Kasumi-1 (cell line): Measurements from ENCODE around the gene EHBP1L1.
A peak's percentile ranks its signal among the peaks of the same experiment; 100 is the strongest.

Experiments
- DNase-seq, 2 experiments: peaks; one replicate each; lab custom pipeline; 2025; lab: John Stamatoyannopoulos, UW

Gene EHBP1L1

DNA sequence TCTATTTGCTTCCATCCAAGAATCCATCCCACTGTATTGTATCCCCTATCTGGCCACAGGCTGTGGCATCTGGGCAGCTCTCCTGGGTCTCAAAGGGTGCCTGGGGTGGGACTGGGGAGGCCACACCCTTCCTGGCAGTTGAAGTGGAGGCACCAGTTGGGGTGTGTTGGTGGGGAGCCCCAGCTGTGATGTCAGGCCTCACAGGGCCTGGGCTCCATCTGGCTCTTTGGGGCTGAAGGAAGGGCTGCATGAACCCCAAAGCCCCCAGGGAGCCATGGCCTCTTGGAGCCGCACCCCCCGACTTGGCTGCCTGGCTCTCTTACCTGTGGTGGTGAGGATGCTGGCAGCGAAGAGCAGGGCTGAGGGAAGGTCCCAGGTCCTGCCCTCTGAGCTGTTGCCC, 19.3 kb downstream of the EHBP1L1 start:
- DNase-seq: no peak

DNA sequence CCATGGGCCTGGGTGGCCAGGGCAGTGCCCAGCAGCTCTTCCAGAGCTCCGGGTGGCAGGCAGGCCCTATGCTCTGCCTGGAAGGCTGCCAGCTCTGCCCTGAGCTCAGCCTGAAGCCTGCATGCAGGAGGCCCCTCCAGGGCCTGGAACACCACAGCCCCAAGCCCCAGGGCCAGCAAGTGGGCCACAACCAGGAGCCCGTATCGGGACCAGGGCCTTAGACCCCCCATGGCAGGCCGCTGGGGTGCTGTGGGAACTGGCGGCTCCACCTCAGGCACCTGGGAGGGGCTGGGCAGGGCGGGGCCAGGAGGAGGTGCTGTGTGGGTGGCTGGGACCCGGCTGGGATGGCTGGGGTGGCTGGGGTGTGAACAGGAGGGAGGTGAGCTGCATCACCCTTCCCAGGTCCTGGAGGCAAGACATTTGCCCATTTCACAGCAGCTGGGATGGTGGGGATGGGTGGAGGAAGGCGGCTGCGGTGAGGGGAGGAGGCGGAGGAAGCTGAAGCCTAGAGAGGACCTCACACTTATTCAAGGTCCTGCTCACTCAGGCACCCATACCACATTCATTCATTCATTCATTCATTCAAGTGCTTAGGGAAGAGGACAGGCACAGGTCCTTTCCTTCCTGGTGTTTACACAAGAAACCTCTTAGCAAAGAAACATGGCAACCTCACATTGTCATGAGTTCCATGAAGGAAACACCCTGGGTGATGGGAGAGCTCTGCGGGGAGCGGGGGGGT, 19.9 kb downstream of the EHBP1L1 start, which contains the start of gene KCNK7:
Gene KCNK7 (minus strand): TSS at position 258 of the 739 bp plus-strand sequence. CDS start 28 bp downstream, at position 230.
- no peak for DNase-seq

DNA sequence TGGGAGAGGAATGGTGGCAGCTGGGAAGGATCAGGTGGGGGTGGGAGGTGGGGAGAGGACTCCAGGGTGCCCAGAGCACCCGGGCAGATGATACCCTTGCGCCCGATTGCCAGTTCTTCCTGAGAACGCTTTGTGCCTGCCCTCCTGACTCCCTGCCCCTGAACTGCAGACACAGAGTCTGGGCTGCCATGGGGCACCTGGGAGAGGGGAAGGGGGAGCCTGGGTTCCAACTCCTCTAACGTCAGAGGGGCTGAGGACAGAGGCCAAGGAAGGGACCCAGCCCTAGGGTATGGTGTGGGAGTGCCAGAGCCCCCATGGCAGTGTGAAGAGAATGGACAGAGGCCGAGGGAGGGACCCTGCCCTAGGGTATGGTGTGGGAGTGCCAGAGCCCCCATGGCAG, 20.7 kb downstream of the EHBP1L1 start:
- DNase-seq: no peak

DNA sequence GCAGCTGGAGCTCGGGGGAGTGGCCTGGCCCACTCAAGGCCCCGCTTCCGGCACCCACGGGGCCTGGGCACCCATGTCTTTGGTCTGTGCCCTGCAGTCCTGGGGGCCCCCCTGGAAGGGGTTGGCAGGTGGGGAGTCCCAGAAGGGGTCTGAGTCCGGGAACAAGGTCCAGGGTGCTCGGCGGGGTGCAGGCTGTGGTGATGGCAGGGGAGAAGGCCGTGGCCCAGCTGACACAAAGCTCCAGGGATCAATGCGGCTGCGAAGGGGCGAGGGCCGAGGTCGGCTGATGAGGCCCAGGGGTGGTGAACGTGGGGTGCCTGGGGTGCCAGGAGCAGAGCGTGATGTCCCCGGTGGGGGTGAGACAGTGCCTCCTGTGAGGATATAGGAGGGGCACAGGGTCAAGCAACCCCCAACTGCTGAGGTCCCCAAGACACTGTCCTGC, 22.4 kb downstream of the EHBP1L1 start:
- no peak for DNase-seq

DNA sequence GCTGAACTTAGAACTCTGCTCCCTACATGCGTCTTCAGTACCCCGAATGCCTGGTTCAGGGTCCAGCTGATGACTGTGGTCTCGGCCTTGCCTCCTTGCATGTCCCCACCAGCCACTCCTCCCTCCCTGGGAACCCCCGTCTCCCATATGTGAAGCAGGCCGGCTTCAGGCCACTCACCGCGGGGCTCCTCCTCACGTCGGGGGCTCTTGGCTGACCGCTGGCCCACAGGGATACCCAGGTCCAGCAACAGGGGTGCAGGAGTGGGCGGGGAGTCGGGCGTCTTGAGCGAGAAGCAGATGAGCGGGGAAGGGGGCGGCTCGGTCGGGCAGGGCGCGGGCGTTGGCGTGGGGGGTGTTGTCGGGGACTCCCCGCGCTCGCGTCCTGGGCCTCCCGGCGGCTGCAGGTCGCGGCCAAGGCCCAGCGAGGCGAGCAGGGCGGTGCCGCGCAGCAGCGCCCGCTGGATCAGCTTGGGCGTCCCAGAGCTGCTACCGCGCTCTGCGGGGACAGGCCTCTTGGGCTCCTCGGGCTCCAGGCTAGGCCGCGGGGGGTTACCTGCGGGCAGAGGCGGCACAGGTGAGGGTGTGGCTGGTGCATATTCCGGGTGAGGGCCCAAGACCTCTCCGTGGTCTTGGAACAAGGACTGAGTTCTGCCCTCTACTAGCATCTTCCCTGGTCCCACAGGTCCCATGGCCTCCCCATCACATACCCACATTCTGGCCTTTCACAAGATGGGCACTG, 23.5 kb downstream of the EHBP1L1 start:
- DNase-seq: no peak

DNA sequence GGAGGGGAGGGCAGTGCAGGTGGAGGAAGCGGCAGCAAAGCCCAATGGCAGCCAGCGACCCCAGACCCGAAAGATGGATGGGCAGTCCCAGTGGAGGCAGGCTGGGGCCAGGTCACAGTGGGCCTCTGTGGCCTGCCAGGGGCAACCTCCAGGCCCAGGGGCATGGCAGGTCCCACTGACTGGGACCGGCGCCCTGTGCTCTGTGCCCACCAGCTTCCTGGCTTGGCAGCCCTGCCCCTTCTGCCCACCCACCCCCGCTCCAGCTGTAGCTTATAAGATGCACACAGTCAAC, 24.0 kb downstream of the EHBP1L1 start:
- no peak for DNase-seq

DNA sequence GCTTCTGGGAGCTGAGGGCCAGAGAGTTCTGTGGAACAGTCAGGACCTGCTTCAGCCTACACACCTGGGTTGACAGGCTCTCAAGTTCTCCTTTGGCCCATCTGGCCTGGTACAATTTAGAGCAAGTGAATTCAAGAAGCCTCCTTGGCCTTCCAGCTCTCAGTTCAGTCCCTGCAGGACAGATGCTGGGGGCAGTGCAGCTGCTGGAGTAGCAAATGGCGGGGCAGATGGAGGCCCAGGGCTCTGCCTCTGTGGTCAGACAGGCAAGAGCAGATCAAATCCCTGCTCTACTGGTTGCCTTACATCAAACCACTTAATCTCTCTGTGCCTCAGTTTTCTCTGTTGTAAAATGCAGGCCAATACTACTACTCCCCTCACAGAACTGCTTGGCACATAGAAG, 28.4 kb downstream of the EHBP1L1 start:
- no peak for DNase-seq

DNA sequence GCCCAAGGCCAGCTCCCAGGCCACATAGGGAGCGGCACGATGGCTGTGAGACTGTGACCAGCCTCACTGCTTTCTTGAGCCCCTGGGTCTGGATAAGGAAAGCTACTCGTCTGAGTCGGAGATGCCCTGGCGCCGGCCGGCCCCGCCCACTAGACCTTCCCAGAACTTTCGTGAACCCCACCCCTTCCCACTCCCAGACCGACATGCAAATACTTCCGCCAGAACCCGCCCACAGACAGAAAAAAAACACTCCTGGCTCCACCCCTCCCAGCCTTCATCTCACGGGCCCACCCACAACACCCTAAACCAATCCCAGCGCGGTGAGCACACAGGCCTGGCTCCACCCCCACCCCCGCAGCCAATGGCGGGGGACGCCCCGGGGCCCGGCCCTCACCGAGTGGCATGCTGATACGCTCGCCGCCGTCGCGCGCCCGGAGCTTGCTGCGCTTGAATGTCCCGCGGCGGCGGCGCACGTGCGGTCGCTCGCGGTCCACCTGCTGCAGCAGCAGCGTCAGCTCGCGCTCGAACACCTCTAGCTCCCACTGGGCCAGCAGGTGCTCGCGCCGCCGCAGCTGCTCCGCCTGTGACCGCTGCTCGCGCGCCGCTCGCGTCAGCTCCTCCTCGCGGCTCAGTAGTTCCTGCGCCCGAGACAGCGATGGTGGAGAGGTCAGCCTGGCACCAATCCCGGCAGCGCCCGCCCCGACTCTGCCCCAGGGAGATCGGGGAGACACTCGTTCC, 31.2 kb downstream of the EHBP1L1 start:
- no peak for DNase-seq

DNA sequence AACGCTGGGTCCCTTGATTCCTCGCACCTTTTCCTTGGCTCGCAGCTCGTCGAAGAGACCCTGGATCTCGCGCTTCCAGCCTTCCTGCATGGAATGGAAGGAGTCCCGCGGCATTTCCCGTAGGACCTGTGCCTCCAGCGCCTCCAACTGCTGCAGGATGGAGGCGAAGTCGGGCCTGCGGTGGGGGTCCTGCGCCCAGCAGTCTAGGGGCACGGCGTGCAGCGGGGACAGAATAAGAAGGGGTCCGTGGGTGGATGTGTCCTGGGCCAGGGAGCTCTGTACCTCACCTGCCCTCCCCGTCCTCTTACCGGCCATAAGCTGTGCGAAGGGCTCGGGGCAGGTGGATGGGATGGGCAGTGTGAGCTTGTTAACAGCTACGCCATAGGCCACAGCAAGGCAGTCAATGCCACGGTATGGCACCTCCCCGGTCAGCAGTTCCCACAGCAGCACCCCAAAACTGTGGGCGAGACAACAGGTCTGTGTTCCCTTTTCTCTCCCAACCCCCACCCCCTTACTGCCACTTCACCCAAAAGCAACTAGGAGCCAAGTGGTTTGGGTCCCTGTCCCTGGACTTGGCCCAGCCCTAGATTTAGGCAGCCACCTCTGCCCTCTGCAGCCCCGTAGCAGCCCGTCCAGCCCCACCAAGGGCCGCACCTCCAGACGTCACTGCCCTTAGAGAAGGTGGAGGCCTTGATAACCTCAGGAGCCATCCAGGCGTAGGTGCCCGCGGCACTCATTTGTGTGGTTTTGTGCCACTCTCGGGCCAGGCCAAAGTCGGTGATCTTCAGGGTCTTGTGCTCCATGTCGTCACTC, 32.0 kb downstream of the EHBP1L1 start:
- DNase-seq: no peak

DNA sequence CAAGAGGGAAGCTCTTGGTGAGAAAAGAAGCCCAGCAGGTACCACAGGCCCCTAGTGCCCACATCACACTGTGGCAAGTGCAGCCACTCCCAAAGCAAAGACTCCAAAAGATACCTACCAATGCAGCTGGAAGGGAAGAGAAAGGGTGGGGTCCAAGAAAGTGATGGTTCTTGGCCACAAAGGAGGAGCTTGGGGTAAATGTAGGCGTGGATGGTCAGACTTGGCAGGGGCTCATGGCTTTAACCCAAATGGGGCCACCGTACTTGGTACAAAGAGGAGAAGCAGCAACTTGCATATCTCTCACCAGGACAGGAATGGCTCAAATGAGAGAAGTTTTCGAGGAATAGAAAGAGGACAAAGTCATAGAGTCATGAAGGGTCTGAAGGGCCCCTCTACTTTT, 33.4 kb downstream of the EHBP1L1 start:
- DNase-seq: no peak

DNA sequence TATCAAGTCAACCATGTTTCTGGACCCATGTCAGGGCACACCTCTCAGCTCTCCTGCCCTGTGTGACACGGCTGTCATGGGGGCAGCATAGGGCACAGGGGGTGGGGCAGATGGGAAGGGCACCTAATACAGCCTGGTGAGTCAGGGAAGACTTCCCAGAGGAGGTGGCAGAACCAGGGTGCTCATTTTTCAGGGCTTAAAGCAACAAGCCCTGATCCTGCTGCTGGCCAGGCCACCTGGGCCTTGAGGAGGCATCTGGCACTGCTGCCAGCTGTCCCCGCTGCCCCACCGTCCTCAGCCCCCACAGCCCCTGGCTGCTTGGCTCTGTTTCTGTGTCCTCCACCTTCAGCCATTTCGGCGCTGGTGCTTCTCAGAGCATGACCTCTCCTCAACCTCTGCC, 33.8 kb downstream of the EHBP1L1 start:
- no peak for DNase-seq

DNA sequence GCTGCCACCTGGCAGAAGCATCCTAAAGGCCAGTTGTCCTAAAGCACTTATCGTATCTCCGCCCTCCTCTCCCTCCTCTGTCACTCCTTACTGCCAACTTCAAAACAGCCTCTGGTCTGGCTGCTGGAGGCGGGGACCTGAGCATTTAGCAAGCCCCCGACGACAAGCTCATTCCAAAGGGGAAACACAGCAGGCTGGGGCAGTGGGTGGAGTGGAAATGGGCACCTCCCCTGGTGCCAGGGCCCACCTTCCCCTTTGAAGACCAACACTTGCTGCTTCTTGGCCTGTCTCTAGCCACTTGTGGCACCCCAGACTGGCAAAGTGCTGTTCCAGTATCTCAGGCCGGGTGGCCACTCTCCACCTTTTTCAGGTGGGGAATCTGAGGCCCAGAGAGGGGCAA, 34.6 kb downstream of the EHBP1L1 start:
- DNase-seq: no peak

DNA sequence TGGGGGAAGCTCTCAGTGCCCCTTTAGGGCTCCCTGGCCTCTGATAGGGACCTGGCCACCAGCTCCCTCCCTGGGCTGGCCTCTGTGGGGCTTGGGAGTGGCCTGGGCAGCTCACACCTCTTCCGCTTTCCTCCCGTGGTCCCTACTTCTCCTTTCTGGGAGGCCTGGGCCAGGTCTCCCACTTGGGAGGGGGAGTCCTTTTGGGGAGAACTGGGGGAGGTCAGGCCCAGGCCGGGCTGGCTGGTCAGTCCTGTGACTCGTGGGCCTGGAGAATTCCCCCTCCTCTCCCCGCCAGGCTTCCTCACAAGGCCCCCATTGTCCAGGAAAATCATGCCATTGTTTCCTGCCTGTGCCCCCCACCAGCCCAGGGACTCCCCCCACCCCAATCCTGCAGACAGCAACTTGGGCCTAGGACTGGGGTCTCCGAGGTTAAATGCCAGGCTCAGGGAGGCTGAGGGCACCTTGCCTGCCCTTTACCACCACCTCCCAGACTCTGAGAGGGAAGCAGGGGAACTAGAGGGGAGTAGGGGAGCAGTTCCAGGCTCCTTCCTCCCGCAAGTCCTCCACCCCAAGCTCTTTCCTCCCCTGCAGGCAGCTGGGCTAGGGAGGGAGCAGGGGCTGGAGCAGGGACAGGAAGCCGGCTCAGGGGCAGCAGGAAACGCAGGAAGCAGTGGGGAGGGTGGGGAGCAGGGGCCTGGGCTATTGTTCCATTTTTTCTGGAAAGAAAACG, 35.3 kb downstream of the EHBP1L1 start:
- peak; percentile 84 to 87 for DNase-seq

DNA sequence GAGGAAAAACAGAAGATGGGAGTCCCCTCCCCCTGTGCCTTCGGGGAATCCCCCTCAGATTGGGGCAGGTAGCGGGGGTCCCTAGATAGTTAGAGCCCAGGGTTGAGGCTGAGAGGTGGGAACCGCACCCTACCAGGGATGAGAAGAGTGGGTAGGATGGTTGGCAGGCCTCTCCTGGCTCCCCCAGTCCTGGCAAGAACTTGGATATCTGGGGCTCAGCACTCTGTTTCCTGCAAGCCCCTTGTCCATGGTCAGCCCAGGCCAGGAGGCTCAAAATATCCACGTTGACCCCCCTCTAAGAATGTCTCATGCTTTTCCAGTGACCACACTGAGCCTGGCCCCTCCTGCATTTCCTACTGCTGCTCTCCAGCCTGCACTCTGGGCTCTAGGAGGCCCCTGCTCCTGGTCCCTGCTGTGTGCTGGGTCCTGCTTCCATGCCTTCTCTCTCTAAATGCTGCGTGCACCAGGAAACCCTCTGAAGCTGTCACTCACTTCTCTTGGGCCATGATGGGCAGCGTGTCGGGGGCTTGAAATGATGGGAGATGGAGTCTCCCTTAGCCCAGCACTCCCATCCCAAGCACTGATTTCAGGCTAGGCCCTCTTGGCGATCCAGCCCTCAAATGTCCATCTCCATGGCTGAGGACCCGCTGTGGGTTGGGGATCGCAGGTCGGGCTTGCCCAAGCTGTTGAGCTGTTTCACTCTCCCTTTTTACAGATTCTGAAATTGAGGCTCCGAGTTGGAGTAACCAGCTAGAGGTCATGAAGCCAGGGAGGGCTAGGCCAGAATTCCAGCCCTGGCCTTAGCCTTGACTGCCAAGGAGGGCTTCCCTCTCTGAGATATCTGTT, 36.1 kb downstream of the EHBP1L1 start:
- DNase-seq: peak; percentile 26 to 39

DNA sequence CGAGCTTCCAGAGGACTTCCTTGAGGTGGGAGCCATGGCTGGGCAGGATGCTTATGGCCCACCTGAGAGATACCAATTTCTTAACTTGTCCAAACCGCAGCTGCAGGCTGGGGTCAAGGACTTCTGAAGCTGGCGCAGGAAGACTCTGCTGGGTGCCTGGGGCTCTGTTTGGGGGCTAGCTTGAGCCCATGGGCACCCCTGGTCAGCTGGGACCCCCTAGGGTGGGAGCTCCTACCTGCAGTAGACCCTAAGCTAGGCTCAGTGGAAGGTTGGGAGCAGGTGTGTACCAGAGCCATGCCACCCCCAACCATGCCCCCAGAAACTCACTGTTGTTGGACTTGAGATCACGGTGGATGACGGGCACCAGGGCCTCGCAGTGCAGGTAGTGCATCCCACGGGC, 36.8 kb downstream of the EHBP1L1 start:
- no peak for DNase-seq

DNA sequence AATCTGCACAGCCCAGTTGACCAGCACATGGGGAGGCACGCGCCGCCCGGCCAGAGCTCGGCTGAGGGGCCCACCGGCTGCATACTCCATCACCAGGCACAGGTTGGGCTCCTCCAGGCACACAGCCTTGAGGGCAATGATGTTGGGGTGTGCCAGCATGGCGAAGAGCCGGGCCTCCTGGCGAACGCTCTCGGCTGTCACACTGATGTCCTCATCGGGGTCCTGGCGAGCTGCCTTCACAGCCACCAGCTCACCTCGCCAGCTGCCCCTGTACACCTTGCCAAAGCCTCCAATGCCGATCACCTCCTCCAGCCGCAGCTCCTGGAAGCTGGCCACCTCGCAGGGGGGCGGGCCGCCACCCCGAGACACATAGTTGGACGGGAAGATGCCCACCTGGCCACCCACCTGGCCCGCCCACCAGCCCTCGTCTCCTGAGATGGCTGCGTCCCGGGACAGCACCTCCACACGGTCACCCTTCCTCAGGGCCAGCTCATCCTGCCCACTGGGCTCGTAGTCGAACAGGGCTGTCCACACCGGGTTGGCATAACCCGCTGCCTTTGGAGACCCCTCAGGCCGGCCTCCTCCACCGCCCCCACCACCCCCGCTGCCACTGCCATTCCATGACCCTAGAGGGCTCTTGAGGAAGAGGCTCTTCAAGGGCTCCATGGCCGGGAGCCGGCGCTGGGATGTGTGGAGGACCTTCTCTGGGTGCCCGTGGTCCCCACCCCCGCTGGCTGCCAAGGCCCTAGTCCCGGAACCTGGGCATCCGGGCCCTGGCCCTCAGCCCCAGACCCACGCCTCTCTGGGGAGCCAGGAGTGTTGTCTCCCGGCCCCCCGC, 37.5 kb downstream of the EHBP1L1 start:
- DNase-seq: peak in 1 of 2 experiments; percentile 4

DNA sequence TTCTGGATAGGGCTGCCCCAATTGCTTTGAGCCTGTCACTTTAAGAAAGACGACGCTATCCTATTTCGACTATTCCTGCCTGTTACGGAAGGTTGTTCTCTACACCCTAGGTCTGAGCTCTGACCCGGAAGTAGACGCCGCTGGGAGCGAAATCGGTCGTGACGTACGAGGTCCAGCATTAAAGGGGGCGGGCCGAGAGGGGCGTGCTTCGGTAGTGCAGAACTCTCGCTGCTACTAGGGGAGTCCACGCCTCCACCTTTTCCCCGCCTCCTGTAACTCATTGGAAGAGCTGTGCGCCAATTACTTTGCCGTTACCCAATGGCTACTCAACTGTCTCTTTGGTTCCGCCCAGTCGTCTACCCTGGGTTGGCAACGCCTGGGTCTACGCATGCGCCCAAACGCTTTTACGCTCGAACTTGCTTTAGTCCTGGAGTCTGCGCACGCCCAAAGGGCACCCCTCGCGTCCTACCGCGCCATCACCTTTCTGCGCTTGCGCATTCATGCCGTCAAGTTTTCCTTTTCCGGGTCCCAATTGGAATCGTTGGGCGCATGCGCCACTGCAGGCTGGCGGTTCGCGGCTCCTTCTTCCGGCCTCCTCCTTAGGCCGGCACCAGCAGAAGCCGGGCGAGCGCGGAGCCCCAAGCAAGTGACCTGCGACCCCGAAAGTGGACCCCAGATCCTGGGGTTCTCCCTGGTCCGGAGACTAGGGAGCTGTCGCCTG, 39.5 kb downstream of the EHBP1L1 start, which contains the start of gene PCNX3:
Gene PCNX3 (plus strand): TSS at position 548 of the 721 bp plus-strand sequence. CDS start 536 bp downstream, outside the sequence.
- peak; percentile 100 for DNase-seq

DNA sequence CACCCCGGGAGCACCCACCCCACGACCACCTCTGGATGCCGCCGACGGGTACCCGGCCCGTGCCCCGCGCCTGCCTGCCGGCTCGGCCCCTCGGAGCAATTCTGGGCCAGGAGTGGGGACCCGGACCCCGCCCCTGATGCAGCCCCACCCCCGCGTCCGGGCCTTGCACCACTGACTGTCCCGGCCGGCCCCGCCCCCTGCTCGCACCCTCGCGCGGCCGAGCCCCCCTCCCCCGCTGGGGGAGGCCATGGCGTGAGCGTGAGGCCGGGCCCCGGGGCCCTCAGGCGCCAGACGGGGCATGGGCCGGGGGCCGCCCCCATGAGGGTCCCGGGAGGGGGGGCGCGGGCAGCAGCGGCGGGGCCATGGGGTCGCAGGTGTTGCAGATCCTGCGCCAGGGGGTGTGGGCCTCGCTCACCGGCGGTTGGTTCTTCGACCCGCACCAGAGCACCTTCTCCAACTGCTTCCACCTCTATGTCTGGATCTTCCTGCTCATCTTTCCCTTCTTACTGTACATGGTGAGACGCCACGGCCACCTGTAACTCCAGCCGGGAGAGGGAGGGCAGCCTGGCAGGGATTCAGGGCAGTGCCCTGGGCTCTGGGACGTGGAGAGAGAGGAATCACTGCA, 40.2 kb downstream of the EHBP1L1 start:
- peak in 1 of 2 experiments; percentile 6 for DNase-seq
